Transverse colon (tissue), 4 donors: ENCODE measurements around the gene SHROOM3. TPM values are rescaled to one million over a fixed set of nuclear protein-coding genes. Genes with fewer than 3 reads are reported as not detected.

Source experiments
- DNase-seq: peaks from one replicate; pipeline ENCODE4 v3.0.0-alpha.2; 2019
- H3K27ac ChIP-seq, 4 donors: fragments of 200-600 bp; sonication (generic); 2 replicates each; pipeline ENCODE4 v1.5.1; 2016 to 2018; ENCODE audit warnings: inconsistent platforms in 4 of 4
- H3K27me3 ChIP-seq: fragments of 200-600 bp; sonication (generic); 2 replicates; pipeline ENCODE4 v1.5.1; 2017; ENCODE audit warnings: inconsistent platforms
- H3K36me3 ChIP-seq, 4 donors: fragments of 200-600 bp; sonication (generic); 2 replicates each; pipeline ENCODE4 v1.5.1; 2017 to 2019; ENCODE audit warnings: inconsistent platforms in 4 of 4
- H3K4me1 ChIP-seq, 4 donors: fragments of 200-600 bp; sonication (generic); 2 replicates each; pipeline ENCODE4 v1.5.1; 2017 to 2020; ENCODE audit warnings: inconsistent platforms in 4 of 4
- H3K4me3 ChIP-seq, 4 donors: fragments of 200-600 bp; sonication (generic); 1 replicate in 1 of 4; 2 replicates in 3 of 4; pipeline versions ENCODE4 v1.5.1 to v1.6.1; 2017 to 2019; ENCODE audit warnings: inconsistent platforms in 4 of 4
- H3K9me3 ChIP-seq, 2 donors: fragments of 200-600 bp; sonication (generic); 2 replicates each; pipeline ENCODE4 v1.5.1; 2017 to 2019; ENCODE audit warnings: inconsistent platforms in 2 of 2
- CTCF ChIP-seq, 5 experiments: fragments of 200-600 bp in 3 of 5; fragments of 450-650 bp in 2 of 5; sonication (generic) in 3 of 5; IDR thresholded peaks; 1 replicate in 2 of 5; 2 replicates in 3 of 5; pipeline ENCODE4 v1.5.1; 2016 to 2017; ENCODE audit warnings: antibody characterized with exemption in 5 of 5, inconsistent platforms in 3 of 5, mild to moderate bottlenecking in 2 of 5, moderate library complexity in 1 of 5
- EP300 ChIP-seq: sonication (generic); formaldehyde crosslinking; IDR thresholded peaks from one replicate; pipeline ENCODE4 v1.6.1; 2017; ENCODE audit warnings: antibody characterized with exemption, low read depth
- POLR2A ChIP-seq: fragments of 450-650 bp; IDR thresholded peaks from one replicate; pipeline ENCODE4 v1.6.1; 2016; ENCODE audit warnings: antibody characterized with exemption, mild to moderate bottlenecking, moderate library complexity
- POLR2AphosphoS5 ChIP-seq, 3 donors: sonication (generic); formaldehyde crosslinking; IDR thresholded peaks; one replicate each; pipeline ENCODE4 v1.6.1; 2016; ENCODE audit warnings: antibody characterized with exemption in 3 of 3
- WGBS, 2 donors: methylation state at CpG; one replicate each; pipeline ENCODE4 v1.1.5; 2018; ENCODE audit warnings: low coverage in 1 of 2; 5-methylcytosine and 5-hydroxymethylcytosine counted together
- in situ Hi-C, 4 donors: fragments of 200-750 bp; cut with MboI; loops; one replicate each; pipeline versions ENCODE4 v1.15.0 to v1.15.1; 2017; ENCODE audit warnings: low sequenced_read_pairs in 3 of 4, low pct_ligation_motif_present in 1 of 4, low pct_unique_long_range_greater_than_20kb in 1 of 4
- intact Hi-C: fragments of 100-400 bp; cut with DNase I; formaldehyde crosslinking; loops from one replicate; pipeline ENCODE4 v1.15.1; 2023; ENCODE audit warnings: low total_unique reads
- total RNA-seq, 4 donors: library from RNA; depleted of rRNA; stranded (reverse); fragments of >200 nt; gene quantifications; one replicate each; pipeline ENCODE4 v1.1.0, GENCODE V29; 2016

SHROOM3 gene
- total RNA-seq, 4 donors from 2014 or later, result 182 to 456 (median 437) TPM

GRCh38 chr4:76616526-76616925 is 181.5 kb downstream of the SHROOM3 start:
- intact Hi-C loops, result no loop called here
- 96 to 100% methylated on average over 2 of the region's 2 CpGs for WGBS, 2 donors

GRCh38 chr4:76620723-76621468 is 185.9 kb downstream of the SHROOM3 start:
- DNase-seq, result peak; percentile 45
- TF ChIP-seq POLR2A, result no peak
- TF ChIP-seq POLR2AphosphoS5 (IDR thresholded peaks at IDR 0.05), result no peak
- no peak for TF ChIP-seq CTCF (IDR thresholded peaks at IDR 0.05)
- no peak for TF ChIP-seq EP300
- in situ Hi-C loops (no loop called here), intact Hi-C loops (no loop called here)
- H3K27me3 ChIP-seq, result no peaks in the 10 kb centered on the region
- H3K4me3 ChIP-seq, result no peak overlapping the region
- 40 to 72% methylated on average over 1 to 4 of the region's 4 CpGs for WGBS, 2 donors
- H3K9me3 ChIP-seq, result no peaks in the 10 kb centered on the region
- peaks cover 24 to 58% (median 39%) of the 10 kb centered on the region in 4 donors for H3K4me1 ChIP-seq
- no peaks in the 10 kb centered on the region for H3K36me3 ChIP-seq
- H3K27ac ChIP-seq, result peak overlapping the region; percentile 71 to 84 (median 78)

More at GRCh38 chr4:76616526-76616925, 181.5 kb downstream of the SHROOM3 start:
- TF ChIP-seq EP300 (no peak), CTCF (IDR thresholded peaks at IDR 0.05) (no peak), POLR2A (no peak), POLR2AphosphoS5 (IDR thresholded peaks at IDR 0.05) (no peak)
- no peaks in the 10 kb centered on the region for H3K27me3 ChIP-seq
- DNase-seq, result no peak
- in situ Hi-C loops, result no loop called here
- H3K4me1 ChIP-seq, result peaks cover 4 to 42% (median 8%) of the 10 kb centered on the region in 4 donors
- H3K36me3 ChIP-seq, result no peaks in the 10 kb centered on the region
- H3K27ac ChIP-seq, result no peak overlapping the region
- H3K9me3 ChIP-seq, result no peaks in the 10 kb centered on the region
- no peak overlapping the region for H3K4me3 ChIP-seq

GRCh38 chr4:76622126-76622525 is 187.1 kb downstream of the SHROOM3 start:
- DNase-seq, result peak; percentile 27
- 41 to 44% methylated on average over 3 to 4 of the region's 4 CpGs for WGBS, 2 donors
- Histone ChIP-seq H3K9me3 (no peaks in the 10 kb centered on the region), H3K36me3 (no peaks in the 10 kb centered on the region), H3K27me3 (no peaks in the 10 kb centered on the region), H3K27ac (peak overlapping the region; percentile 71 to 84 (median 78)), H3K4me1 (peaks cover 27 to 70% (median 45%) of the 10 kb centered on the region in 4 donors), H3K4me3 (no peak overlapping the region)
- in situ Hi-C loops, result no loop called here
- intact Hi-C loops, result no loop called here
- TF ChIP-seq POLR2AphosphoS5 (IDR thresholded peaks at IDR 0.05), result no peak
- TF ChIP-seq CTCF (IDR thresholded peaks at IDR 0.05), result no peak
- no peak for TF ChIP-seq EP300
- no peak for TF ChIP-seq POLR2A

- H3K27ac ChIP-seq, result peak overlapping the region; percentile 71 to 84 (median 78)
- intact Hi-C loops, result no loop called here
- peaks cover 27 to 70% (median 45%) of the 10 kb centered on the region in 4 donors for H3K4me1 ChIP-seq
- in situ Hi-C loops, result no loop called here
- H3K4me3 ChIP-seq, result no peak overlapping the region
- H3K27me3 ChIP-seq, result no peaks in the 10 kb centered on the region
- no peak for DNase-seq
- TF ChIP-seq EP300, result no peak
- no peak for TF ChIP-seq CTCF (IDR thresholded peaks at IDR 0.05)
- TF ChIP-seq POLR2A, result no peak
- TF ChIP-seq POLR2AphosphoS5 (IDR thresholded peaks at IDR 0.05), result no peak
- WGBS, 2 donors, result 19% methylated on average over 1 of the region's 1 CpG; no CpG with 5 or more reads in 1 of the 2 donors
- no peaks in the 10 kb centered on the region for H3K36me3 ChIP-seq
- H3K9me3 ChIP-seq, result no peaks in the 10 kb centered on the region
Measured at GRCh38 chr4:76622717-76623116, 187.7 kb downstream of the SHROOM3 start.
